H9 (cell line): ENCODE measurements around the gene TTC1. TPM values are rescaled to one million over a fixed set of nuclear protein-coding genes. Genes with fewer than 3 reads are reported as not detected.

Experiments used
- DNase-seq: peaks from one replicate; pipeline ENCODE4 v3.0.0-alpha.2; 2017
- H2AFZ ChIP-seq: one replicate; pipeline ENCODE4 v1.6.1; 2013; ENCODE audit warnings: mild to moderate bottlenecking, low read length, control low read depth, moderate library complexity
- H2AK5ac ChIP-seq: 2 replicates; pipeline ENCODE4 v1.6.1; 2013; ENCODE audit warnings: low read length, control low read depth, mixed read lengths; ENCODE audit not compliant: insufficient read length
- H2BK120ac ChIP-seq: one replicate; pipeline ENCODE4 v1.6.1; 2013; ENCODE audit warnings: low read depth, mild to moderate bottlenecking, low read length, control low read depth, inconsistent platforms; ENCODE audit not compliant: poor library complexity, severe bottlenecking
- H2BK12ac ChIP-seq: 2 replicates; pipeline ENCODE4 v1.6.1; 2013; ENCODE audit warnings: low read length, control low read depth, mixed read lengths, low read depth; ENCODE audit not compliant: insufficient read length
- H2BK15ac ChIP-seq: 2 replicates; pipeline ENCODE4 v1.6.1; 2013; ENCODE audit warnings: low read depth, low read length, control low read depth
- H2BK20ac ChIP-seq: one replicate; pipeline ENCODE4 v1.6.1; 2013; ENCODE audit warnings: low read depth, mild to moderate bottlenecking, low read length, control low read depth, inconsistent platforms; ENCODE audit not compliant: poor library complexity, severe bottlenecking
- H2BK5ac ChIP-seq: 2 replicates; pipeline ENCODE4 v1.6.1; 2013; ENCODE audit warnings: low read length, control low read depth, mixed read lengths; ENCODE audit not compliant: insufficient read length
- H3K14ac ChIP-seq: 2 replicates; pipeline ENCODE4 v1.6.1; 2013; ENCODE audit warnings: low read length, control low read depth; ENCODE audit not compliant: insufficient read depth
- H3K18ac ChIP-seq: 2 replicates; pipeline ENCODE4 v1.6.1; 2013; ENCODE audit warnings: low read depth, mild to moderate bottlenecking, mixed read lengths, low read length, control low read depth; ENCODE audit not compliant: insufficient read length
- H3K23ac ChIP-seq: 2 replicates; pipeline ENCODE4 v1.6.1; 2013; ENCODE audit warnings: low read length, control low read depth, mixed read lengths, low read depth; ENCODE audit not compliant: insufficient read length
- H3K23me2 ChIP-seq: 2 replicates; pipeline ENCODE4 v1.6.1; 2013; ENCODE audit warnings: low read depth, mild to moderate bottlenecking, mixed read lengths, low read length, control low read depth; ENCODE audit not compliant: insufficient read length, poor library complexity, severe bottlenecking
- H3K27ac ChIP-seq: 2 replicates; pipeline ENCODE4 v1.5.1; 2013; ENCODE audit warnings: low read length, control low read depth, mixed read lengths, low read depth; ENCODE audit not compliant: insufficient read length
- H3K27me3 ChIP-seq: 2 replicates; pipeline ENCODE4 v1.6.1; 2013; ENCODE audit warnings: low read length, control low read depth, inconsistent platforms; ENCODE audit not compliant: insufficient read depth
- H3K4ac ChIP-seq: 2 replicates; pipeline ENCODE4 v1.6.1; 2013; ENCODE audit warnings: low read depth, mild to moderate bottlenecking, control low read depth, inconsistent platforms, low read length, moderate library complexity
- H3K4me1 ChIP-seq: 2 replicates; pipeline ENCODE4 v1.6.1; 2013; ENCODE audit warnings: low read length, control low read depth, inconsistent platforms; ENCODE audit not compliant: insufficient read depth
- H3K4me2 ChIP-seq: 2 replicates; pipeline ENCODE4 v1.6.1; 2013; ENCODE audit warnings: low read length, control low read depth, mixed read lengths; ENCODE audit not compliant: insufficient read length, insufficient read depth
- H3K56ac ChIP-seq: 2 replicates; pipeline ENCODE4 v1.6.1; 2013; ENCODE audit warnings: low read depth, mild to moderate bottlenecking, mixed read lengths, low read length, control low read depth; ENCODE audit not compliant: insufficient read length
- H3K79me1 ChIP-seq: 2 replicates; pipeline ENCODE4 v1.6.1; 2013; ENCODE audit warnings: low read depth, mild to moderate bottlenecking, moderate library complexity, low read length, control low read depth, inconsistent platforms; ENCODE audit not compliant: insufficient read depth, poor library complexity, severe bottlenecking
- H3K79me2 ChIP-seq: 2 replicates; pipeline ENCODE4 v1.6.1; 2013; ENCODE audit warnings: low read length, control low read depth, inconsistent platforms; ENCODE audit not compliant: insufficient read depth
- H3K9ac ChIP-seq: 2 replicates; pipeline ENCODE4 v1.6.1; 2013; ENCODE audit warnings: low read length, control low read depth, mixed read lengths; ENCODE audit not compliant: insufficient read length; ENCODE audit errors: extremely low read depth
- H3K9me3 ChIP-seq: one replicate; pipeline ENCODE4 v1.6.1; 2013; ENCODE audit warnings: low read depth, low read length, inconsistent platforms; ENCODE audit not compliant: control insufficient read depth
- H3T11ph ChIP-seq: one replicate; pipeline ENCODE4 v1.6.1; 2013; ENCODE audit warnings: mild to moderate bottlenecking, low read length, control low read depth, inconsistent platforms
- H4K20me1 ChIP-seq: one replicate; pipeline ENCODE4 v1.6.1; 2013; ENCODE audit not compliant: control insufficient read depth, insufficient read length, insufficient read depth
- H4K5ac ChIP-seq: 2 replicates; pipeline ENCODE4 v1.6.1; 2013; ENCODE audit warnings: low read depth, mild to moderate bottlenecking, mixed read lengths, low read length, control low read depth; ENCODE audit not compliant: insufficient read length
- H4K8ac ChIP-seq: replicated peaks from 2 replicates; pipeline ENCODE4 v1.6.1; 2013; ENCODE audit warnings: low read length, control low read depth, mixed read lengths, low read depth; ENCODE audit not compliant: insufficient read length
- H4K91ac ChIP-seq: 2 replicates; pipeline ENCODE4 v1.6.1; 2013; ENCODE audit warnings: low read depth, mild to moderate bottlenecking, moderate library complexity, mixed read lengths, low read length, control low read depth; ENCODE audit not compliant: insufficient read length
- H3K27ac Mint-ChIP-seq, 3 experiments: 2 replicates in 2 of 3; 3 replicates in 1 of 3; pipeline ENCODE4 v1.8.0; 2020 to 2021; ENCODE audit warnings: mixed read lengths in 3 of 3, mild to moderate bottlenecking in 1 of 3, moderate library complexity in 1 of 3
- H3K27me3 Mint-ChIP-seq: 2 replicates; pipeline ENCODE4 v1.8.0; 2021; ENCODE audit warnings: low read depth, mild to moderate bottlenecking, moderate library complexity, mixed read lengths
- H3K36me3 Mint-ChIP-seq, 3 experiments: 2 replicates in 2 of 3; 3 replicates in 1 of 3; pipeline ENCODE4 v1.8.0; 2020 to 2021; ENCODE audit warnings: low read depth in 3 of 3, mixed read lengths in 3 of 3; ENCODE audit not compliant: insufficient read depth in 1 of 3
- H3K4me1 Mint-ChIP-seq, 2 experiments: 2 replicates each; pipeline ENCODE4 v1.8.0; 2020; ENCODE audit warnings: mixed read lengths in 2 of 2
- H3K4me3 Mint-ChIP-seq, 2 experiments: 2 replicates in 1 of 2; 3 replicates in 1 of 2; pipeline ENCODE4 v1.8.0; 2020 to 2021; ENCODE audit warnings: mild to moderate bottlenecking in 2 of 2, mixed read lengths in 2 of 2, moderate library complexity in 1 of 2
- H3K9me3 Mint-ChIP-seq, 2 experiments: 2 replicates in 1 of 2; 3 replicates in 1 of 2; pipeline ENCODE4 v1.8.0; 2020; ENCODE audit warnings: mild to moderate bottlenecking in 2 of 2, mixed read lengths in 2 of 2, moderate library complexity in 1 of 2
- WGBS: extraction: QIAGEN DNeasy Blood & Tissue Kit; methylation state at CpG from one replicate; pipeline ENCODE4 v1.1.7; 2013; ENCODE audit warnings: missing lambda C conversion rate, low lambda C conversion rate, mixed read lengths; ENCODE audit not compliant: insufficient read length; ENCODE audit errors: extremely low coverage; 5-methylcytosine and 5-hydroxymethylcytosine counted together
- total RNA-seq: library from RNA; stranded (reverse); gene quantifications from 2 replicates; pipeline ENCODE4 v1.2.1, GENCODE V29; 2021
- TF ChIP-seq, protein P1 (sequence below): fragments of 200-600 bp; sonication (generic); conservative IDR thresholded peaks from 3 replicates; pipeline ENCODE4 v1.8.0; 2021; ENCODE audit warnings: antibody characterized with exemption, mild to moderate bottlenecking

Gene TTC1
- total RNA-seq, 1 experiment from 2014 or later: 62.6 TPM

DNA sequence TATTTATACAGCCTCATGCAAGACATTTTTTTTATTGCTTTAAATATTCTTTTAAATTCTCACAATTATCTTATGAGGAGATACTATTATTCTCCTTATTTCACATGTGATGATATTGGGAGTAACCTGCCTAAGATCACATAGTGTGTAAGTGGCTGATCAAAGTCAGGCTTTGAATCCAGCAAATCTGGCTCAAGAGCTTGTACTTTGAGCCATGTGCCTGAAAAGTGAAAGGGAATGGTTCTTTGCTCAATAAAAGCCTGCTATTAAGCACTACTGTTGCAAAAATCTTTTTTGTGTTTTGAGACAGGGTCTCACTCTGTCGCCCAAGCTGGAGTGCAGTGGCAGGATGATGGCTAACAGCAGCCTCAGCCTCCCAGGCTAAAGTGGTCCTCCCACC, 75.2 kb downstream of the TTC1 start:
- no CpG with 5 or more reads among the region's 1 CpG for WGBS
- H3K79me2 ChIP-seq: no peaks in the 10 kb centered on the region
- Mint-ChIP-seq H3K27me3 (no peaks in the 10 kb centered on the region), H3K9me3 (no peaks in the 10 kb centered on the region), H3K36me3 (peaks cover 2 to 7% (median 3%) of the 10 kb centered on the region in 3 experiments; a peak in 4 of 7 replicates), H3K27ac (no peak overlapping the region), H3K4me3 (no peak overlapping the region), H3K4me1 (peaks cover 25% of the 10 kb centered on the region in 2 experiments)
- TF ChIP-seq, protein P1, sequence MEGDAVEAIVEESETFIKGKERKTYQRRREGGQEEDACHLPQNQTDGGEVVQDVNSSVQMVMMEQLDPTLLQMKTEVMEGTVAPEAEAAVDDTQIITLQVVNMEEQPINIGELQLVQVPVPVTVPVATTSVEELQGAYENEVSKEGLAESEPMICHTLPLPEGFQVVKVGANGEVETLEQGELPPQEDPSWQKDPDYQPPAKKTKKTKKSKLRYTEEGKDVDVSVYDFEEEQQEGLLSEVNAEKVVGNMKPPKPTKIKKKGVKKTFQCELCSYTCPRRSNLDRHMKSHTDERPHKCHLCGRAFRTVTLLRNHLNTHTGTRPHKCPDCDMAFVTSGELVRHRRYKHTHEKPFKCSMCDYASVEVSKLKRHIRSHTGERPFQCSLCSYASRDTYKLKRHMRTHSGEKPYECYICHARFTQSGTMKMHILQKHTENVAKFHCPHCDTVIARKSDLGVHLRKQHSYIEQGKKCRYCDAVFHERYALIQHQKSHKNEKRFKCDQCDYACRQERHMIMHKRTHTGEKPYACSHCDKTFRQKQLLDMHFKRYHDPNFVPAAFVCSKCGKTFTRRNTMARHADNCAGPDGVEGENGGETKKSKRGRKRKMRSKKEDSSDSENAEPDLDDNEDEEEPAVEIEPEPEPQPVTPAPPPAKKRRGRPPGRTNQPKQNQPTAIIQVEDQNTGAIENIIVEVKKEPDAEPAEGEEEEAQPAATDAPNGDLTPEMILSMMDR: no peak
- H3K4me2 ChIP-seq: no peak overlapping the region
- no peak overlapping the region for H3K14ac ChIP-seq
- no peak overlapping the region for H4K91ac ChIP-seq
- H3K27me3 ChIP-seq: no peaks in the 10 kb centered on the region
- no peak overlapping the region for H3K56ac ChIP-seq
- H4K8ac ChIP-seq: no peak overlapping the region
- H3K4ac ChIP-seq: no peak overlapping the region
- no peak overlapping the region for H2BK12ac ChIP-seq
- no peaks in the 10 kb centered on the region for H3K9me3 ChIP-seq
- no peak overlapping the region for H3K27ac ChIP-seq
- no peak overlapping the region for H2BK20ac ChIP-seq
- no peak overlapping the region for H2AFZ ChIP-seq
- H3K23me2 ChIP-seq: no peaks in the 10 kb centered on the region
- no peak overlapping the region for H2BK15ac ChIP-seq
- no peaks in the 10 kb centered on the region for H4K20me1 ChIP-seq
- no peaks in the 10 kb centered on the region for H3K79me1 ChIP-seq
- 0 out of 2 replicates have a peak, but pooled peaks cover 4% of the 10 kb centered on the region for H3K4me1 ChIP-seq
- no peak overlapping the region for H3K18ac ChIP-seq
- H3T11ph ChIP-seq: no peak overlapping the region
- H2BK120ac ChIP-seq: no peak overlapping the region
- no peak overlapping the region for H4K5ac ChIP-seq
- no peak for DNase-seq
- H2BK5ac ChIP-seq: no peak overlapping the region
- no peak overlapping the region for H2AK5ac ChIP-seq
- H3K23ac ChIP-seq: no peak overlapping the region
- H3K9ac ChIP-seq: no peak overlapping the region
